A549 (cell line): ENCODE measurements around the gene INSYN2B. TPM values are rescaled to one million over a fixed set of nuclear protein-coding genes. Genes with fewer than 3 reads are reported as not detected.

Experiments
- ATAC-seq, 2 experiments: fragments of 200-7000 bp in 1 of 2; fragments of >200 bp in 1 of 2; cut with Nextera tagmentation in 1 of 2; cut with Tn5 transposase in 1 of 2; 3 replicates each; pipeline versions ENCODE4 v1.8.0 to v1.9.1; 2018 to 2020; ENCODE audit warnings: mild to moderate bottlenecking in 1 of 2, moderate library complexity in 1 of 2
- CTCF ChIA-PET: fragments of 300-600 bp; sonication (Branson Sonifier 250); formaldehyde crosslinking; extraction: SDS; loops from one replicate; lab custom pipeline; 2021; ENCODE audit warnings: antibody characterized with exemption, inconsistent platforms; lab: Yijun Ruan, JAX
- POLR2A ChIA-PET: fragments of 350-600 bp; formaldehyde crosslinking; extraction: SDS; loops from one replicate; lab custom pipeline; 2021; ENCODE audit warnings: antibody characterized with exemption, inconsistent platforms; lab: Yijun Ruan, JAX
- DNase-seq, 2 experiments: peaks; one replicate each; pipeline versions ENCODE4 v3.0.0 to v3.0.0-alpha.2; 2011 to 2016; ENCODE audit warnings: low read depth in 1 of 2, low spot score in 1 of 2
- FAIRE-seq: peaks from 2 replicates; lab custom pipeline; 2011; peaks lifted over from hg19 to GRCh38; lab: Jason Lieb, UNC
- H3K27ac ChIP-seq, 2 experiments: fragments of >200 bp; sonication (Bioruptor Twin); formaldehyde crosslinking; 3 replicates each; pipeline ENCODE4 v1.5.1; 2016 to 2017
- H3K4me1 ChIP-seq: fragments of >200 bp; sonication (Bioruptor Twin); formaldehyde crosslinking; 3 replicates; pipeline ENCODE4 v1.6.1; 2016
- H3K4me2 ChIP-seq: fragments of >200 bp; sonication (Bioruptor Twin); formaldehyde crosslinking; 3 replicates; pipeline ENCODE4 v1.6.1; 2016
- H3K4me3 ChIP-seq: fragments of >200 bp; sonication (Bioruptor Twin); formaldehyde crosslinking; 3 replicates; pipeline ENCODE4 v1.5.1; 2016
- H3K9me3 ChIP-seq: fragments of >200 bp; sonication (Bioruptor Twin); formaldehyde crosslinking; 3 replicates; pipeline ENCODE4 v1.6.1; 2016
- ATOH8 ChIP-seq: fragments of 250-450 bp; sonication (Bioruptor Pico); IDR thresholded peaks from 2 replicates; pipeline ENCODE4 v1.5.0; 2020; ENCODE audit warnings: low read depth, mild to moderate bottlenecking, moderate library complexity
- CBX2 ChIP-seq: fragments of 200-600 bp; sonication (generic); IDR thresholded peaks from 2 replicates; pipeline ENCODE4 v1.6.1; 2016; ENCODE audit warnings: low read depth, mild to moderate bottlenecking, borderline replicate concordance
- CEBPB ChIP-seq, 2 experiments: fragments of >200 bp in 1 of 2; sonication (Bioruptor Twin) in 1 of 2; formaldehyde crosslinking in 1 of 2; IDR thresholded peaks; 2 replicates each; pipeline ENCODE4 v1.6.1; 2012 to 2016
- CHD2 ChIP-seq: fragments of 150-350 bp; IDR thresholded peaks from 2 replicates; pipeline ENCODE4 v1.6.1; 2014; ENCODE audit warnings: low read length; ENCODE audit not compliant: partially characterized antibody
- CHD4 ChIP-seq: fragments of 200-600 bp; sonication (generic); IDR thresholded peaks from 2 replicates; pipeline ENCODE4 v1.6.1; 2016; ENCODE audit warnings: antibody characterized with exemption, mild to moderate bottlenecking, borderline replicate concordance
- EHF ChIP-seq: fragments of 250-450 bp; sonication (Bioruptor Pico); IDR thresholded peaks from 2 replicates; pipeline ENCODE4 v1.5.0; 2020; ENCODE audit warnings: mild to moderate bottlenecking
- EHMT2 ChIP-seq: fragments of 200-600 bp; sonication (generic); IDR thresholded peaks from 2 replicates; pipeline ENCODE4 v1.6.1; 2016; ENCODE audit warnings: antibody characterized with exemption, low read depth, mild to moderate bottlenecking, moderate library complexity
- HOXA7 ChIP-seq: fragments of 250-450 bp; sonication (Bioruptor Pico); IDR thresholded peaks from 2 replicates; pipeline ENCODE4 v1.5.0; 2020; ENCODE audit warnings: mild to moderate bottlenecking, moderate library complexity
- JUN ChIP-seq, 2 experiments: fragments of >200 bp; sonication (Bioruptor Twin); formaldehyde crosslinking; IDR thresholded peaks; 2 replicates in 1 of 2; 3 replicates in 1 of 2; pipeline ENCODE4 v1.6.1; 2016 to 2017
- JUNB ChIP-seq: fragments of >200 bp; sonication (Bioruptor Twin); formaldehyde crosslinking; IDR thresholded peaks from 2 replicates; pipeline ENCODE4 v1.6.1; 2016
- KDM1A ChIP-seq: fragments of 200-600 bp; sonication (generic); IDR thresholded peaks from 2 replicates; pipeline ENCODE4 v1.6.1; 2016; ENCODE audit warnings: low read depth, mild to moderate bottlenecking
- NR3C1 ChIP-seq: fragments of >200 bp; sonication (Bioruptor Twin); formaldehyde crosslinking; IDR thresholded peaks from 3 replicates; pipeline ENCODE4 v1.6.1; 2017
- PBX3 ChIP-seq: IDR thresholded peaks from 2 replicates; pipeline ENCODE4 v1.6.1; 2012
- RAD21 ChIP-seq, 2 experiments: fragments of >200 bp in 1 of 2; sonication (Bioruptor Twin) in 1 of 2; formaldehyde crosslinking in 1 of 2; IDR thresholded peaks in 1 of 2; conservative IDR thresholded peaks in 1 of 2; 2 replicates in 1 of 2; 3 replicates in 1 of 2; pipeline ENCODE4 v1.6.1; 2012 to 2018; ENCODE audit warnings: inconsistent platforms in 1 of 2
- RARB ChIP-seq: fragments of 250-450 bp; sonication (Bioruptor Pico); IDR thresholded peaks from 2 replicates; pipeline ENCODE4 v1.8.0; 2021; ENCODE audit warnings: mild to moderate bottlenecking, moderate library complexity
- RNF2 ChIP-seq: fragments of 200-600 bp; sonication (generic); IDR thresholded peaks from 2 replicates; pipeline ENCODE4 v1.6.1; 2016; ENCODE audit warnings: low read depth, mild to moderate bottlenecking, antibody characterized with exemption, moderate library complexity, borderline replicate concordance
- SREBF2 ChIP-seq: fragments of 450-650 bp; IDR thresholded peaks from 2 replicates; pipeline ENCODE4 v1.6.1; 2014; ENCODE audit warnings: mild to moderate bottlenecking, moderate library complexity
- TFCP2L1 ChIP-seq: fragments of 250-450 bp; sonication (Bioruptor Pico); IDR thresholded peaks from 2 replicates; pipeline ENCODE4 v1.5.0; 2021; ENCODE audit warnings: mild to moderate bottlenecking
- TP53 ChIP-seq: fragments of 250-450 bp; sonication (Bioruptor Pico); IDR thresholded peaks from 2 replicates; pipeline ENCODE4 v1.5.0; 2021; ENCODE audit warnings: mild to moderate bottlenecking, moderate library complexity
- USF2 ChIP-seq: fragments of 450-650 bp; IDR thresholded peaks from 2 replicates; pipeline ENCODE4 v1.6.1; 2014; ENCODE audit warnings: antibody characterized with exemption
- ZC3H11A ChIP-seq: fragments of 450-650 bp; IDR thresholded peaks from 2 replicates; pipeline ENCODE4 v1.6.1; 2014; ENCODE audit warnings: antibody characterized with exemption, mild to moderate bottlenecking
- ZFP36 ChIP-seq: fragments of 450-650 bp; IDR thresholded peaks from 2 replicates; pipeline ENCODE4 v1.6.1; 2014; ENCODE audit warnings: borderline replicate concordance; ENCODE audit not compliant: partially characterized antibody
- ZNF302 ChIP-seq: fragments of 250-450 bp; sonication (Bioruptor Pico); IDR thresholded peaks from 2 replicates; pipeline ENCODE4 v1.9.0; 2021; ENCODE audit warnings: inconsistent platforms, mild to moderate bottlenecking, moderate library complexity
- ZSCAN20 ChIP-seq: fragments of 250-450 bp; sonication (Bioruptor Pico); IDR thresholded peaks from 2 replicates; pipeline ENCODE4 v1.8.0; 2022; ENCODE audit warnings: mild to moderate bottlenecking, moderate library complexity
- WGBS: methylation state at CpG from one replicate; pipeline ENCODE4 v1.1.6; 2017; ENCODE audit errors: missing lambda C conversion rate; 5-methylcytosine and 5-hydroxymethylcytosine counted together
- polyA plus RNA-seq, 4 experiments: library from polyadenylated mRNA; depleted of rRNA in 3 of 4; stranded (reverse); fragments of >200 nt; fragmentation: RNase III in 1 of 4; extraction: RNeasy Plus Mini Kit Qiagen cat#74134 plus additional on column Dnase treatment in 1 of 4; gene quantifications; 2 replicates in 3 of 4; 3 replicates in 1 of 4; pipeline ENCODE4 v1.2.3, GENCODE V29; 2011 to 2017
- TF ChIP-seq, protein P1 (sequence below): fragments of 200-600 bp; sonication (generic); IDR thresholded peaks from 2 replicates; pipeline ENCODE4 v1.6.1; 2016; ENCODE audit warnings: antibody characterized with exemption, mild to moderate bottlenecking, moderate library complexity
- TF ChIP-seq, protein P2 (sequence below): IDR thresholded peaks from 2 replicates; pipeline ENCODE4 v1.6.1; 2012; ENCODE audit warnings: low read depth, borderline replicate concordance
- TF ChIP-seq, protein P3 (sequence below): fragments of >200 bp; sonication (Bioruptor Twin); formaldehyde crosslinking; IDR thresholded peaks from 3 replicates; pipeline ENCODE4 v1.5.1; 2016

The INSYN2B gene
- polyA plus RNA-seq, 2 of the 4 experiments (the other 2 are of a cell fraction) = 0.26 to 0.46 TPM

- H3K9me3 ChIP-seq = no peaks in the 10 kb centered on the region
- DNase-seq (no peak), FAIRE-seq (no peak), ATAC-seq (no peak)
- WGBS = 42% methylated on average over 3 of the region's 3 CpGs
- H3K27ac ChIP-seq = no peak overlapping the region
- H3K4me3 ChIP-seq = no peak overlapping the region
- no peak for TF ChIP-seq RAD21 (conservative IDR thresholded peaks at IDR 0.05 in 1 of 2, IDR thresholded peaks at IDR 0.05 in 1 of 2)
- no peak for TF ChIP-seq ZFP36
- no peak for TF ChIP-seq TFCP2L1
- no peak for TF ChIP-seq ATOH8 (CRISPR knock-in tag)
- TF ChIP-seq, protein P1, sequence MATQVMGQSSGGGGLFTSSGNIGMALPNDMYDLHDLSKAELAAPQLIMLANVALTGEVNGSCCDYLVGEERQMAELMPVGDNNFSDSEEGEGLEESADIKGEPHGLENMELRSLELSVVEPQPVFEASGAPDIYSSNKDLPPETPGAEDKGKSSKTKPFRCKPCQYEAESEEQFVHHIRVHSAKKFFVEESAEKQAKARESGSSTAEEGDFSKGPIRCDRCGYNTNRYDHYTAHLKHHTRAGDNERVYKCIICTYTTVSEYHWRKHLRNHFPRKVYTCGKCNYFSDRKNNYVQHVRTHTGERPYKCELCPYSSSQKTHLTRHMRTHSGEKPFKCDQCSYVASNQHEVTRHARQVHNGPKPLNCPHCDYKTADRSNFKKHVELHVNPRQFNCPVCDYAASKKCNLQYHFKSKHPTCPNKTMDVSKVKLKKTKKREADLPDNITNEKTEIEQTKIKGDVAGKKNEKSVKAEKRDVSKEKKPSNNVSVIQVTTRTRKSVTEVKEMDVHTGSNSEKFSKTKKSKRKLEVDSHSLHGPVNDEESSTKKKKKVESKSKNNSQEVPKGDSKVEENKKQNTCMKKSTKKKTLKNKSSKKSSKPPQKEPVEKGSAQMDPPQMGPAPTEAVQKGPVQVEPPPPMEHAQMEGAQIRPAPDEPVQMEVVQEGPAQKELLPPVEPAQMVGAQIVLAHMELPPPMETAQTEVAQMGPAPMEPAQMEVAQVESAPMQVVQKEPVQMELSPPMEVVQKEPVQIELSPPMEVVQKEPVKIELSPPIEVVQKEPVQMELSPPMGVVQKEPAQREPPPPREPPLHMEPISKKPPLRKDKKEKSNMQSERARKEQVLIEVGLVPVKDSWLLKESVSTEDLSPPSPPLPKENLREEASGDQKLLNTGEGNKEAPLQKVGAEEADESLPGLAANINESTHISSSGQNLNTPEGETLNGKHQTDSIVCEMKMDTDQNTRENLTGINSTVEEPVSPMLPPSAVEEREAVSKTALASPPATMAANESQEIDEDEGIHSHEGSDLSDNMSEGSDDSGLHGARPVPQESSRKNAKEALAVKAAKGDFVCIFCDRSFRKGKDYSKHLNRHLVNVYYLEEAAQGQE = no peak
- TF ChIP-seq SREBF2 = no peak
- no peak for TF ChIP-seq JUNB
- no peak for TF ChIP-seq CHD2
- no peak for TF ChIP-seq PBX3
- TF ChIP-seq USF2 = no peak
- TF ChIP-seq ZNF302 (CRISPR knock-in tag) = no peak
- TF ChIP-seq NR3C1 = no peak
- TF ChIP-seq CBX2 = no peak
- TF ChIP-seq CEBPB (IDR thresholded peaks at IDR 0.05) = no peak
- no peak for TF ChIP-seq JUN (IDR thresholded peaks at IDR 0.05)
- TF ChIP-seq ZC3H11A = no peak
- TF ChIP-seq RARB = no peak
- TF ChIP-seq, protein P2, sequence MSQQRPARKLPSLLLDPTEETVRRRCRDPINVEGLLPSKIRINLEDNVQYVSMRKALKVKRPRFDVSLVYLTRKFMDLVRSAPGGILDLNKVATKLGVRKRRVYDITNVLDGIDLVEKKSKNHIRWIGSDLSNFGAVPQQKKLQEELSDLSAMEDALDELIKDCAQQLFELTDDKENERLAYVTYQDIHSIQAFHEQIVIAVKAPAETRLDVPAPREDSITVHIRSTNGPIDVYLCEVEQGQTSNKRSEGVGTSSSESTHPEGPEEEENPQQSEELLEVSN = no peak
- TF ChIP-seq RNF2 = no peak
- TF ChIP-seq TP53 (CRISPR knock-in tag) = no peak
- no peak overlapping the region for H3K4me2 ChIP-seq
- ChIA-PET POLR2A (no interaction called here), CTCF (interaction anchor here (1.1 to 2.3 kb wide), 3 partner anchors 9 to 24 kb away, joined by 4 to 11 read pairs (median 4); partner anchors contain the start of gene INSYN2B)
- no peaks in the 10 kb centered on the region for H3K4me1 ChIP-seq
Measured at GRCh38 chr5:169956126-169956525, 24.2 kb downstream of the INSYN2B start.

GRCh38 chr5:169954786-169955185, 25.5 kb downstream of the INSYN2B start:
- H3K9me3 ChIP-seq = no peaks in the 10 kb centered on the region
- no peak overlapping the region for H3K4me3 ChIP-seq
- ChIA-PET CTCF (no interaction called here), POLR2A (no interaction called here)
- no peak for ATAC-seq
- H3K27ac ChIP-seq = no peak overlapping the region
- no peak overlapping the region for H3K4me2 ChIP-seq
- no peaks in the 10 kb centered on the region for H3K4me1 ChIP-seq
- no peak for DNase-seq
- no peak for FAIRE-seq
- 70% methylated on average over 5 of the region's 6 CpGs for WGBS
- no peak for TF ChIP-seq PBX3
- TF ChIP-seq TFCP2L1 = no peak
- no peak for TF ChIP-seq EHF (CRISPR knock-in tag)
- no peak for TF ChIP-seq ZSCAN20 (CRISPR knock-in tag)
- no peak for TF ChIP-seq CHD4
- no peak for TF ChIP-seq HOXA7
- TF ChIP-seq KDM1A = no peak
- no peak for TF ChIP-seq USF2
- TF ChIP-seq SREBF2 = no peak
- TF ChIP-seq EHMT2 = no peak
- TF ChIP-seq, protein P3, sequence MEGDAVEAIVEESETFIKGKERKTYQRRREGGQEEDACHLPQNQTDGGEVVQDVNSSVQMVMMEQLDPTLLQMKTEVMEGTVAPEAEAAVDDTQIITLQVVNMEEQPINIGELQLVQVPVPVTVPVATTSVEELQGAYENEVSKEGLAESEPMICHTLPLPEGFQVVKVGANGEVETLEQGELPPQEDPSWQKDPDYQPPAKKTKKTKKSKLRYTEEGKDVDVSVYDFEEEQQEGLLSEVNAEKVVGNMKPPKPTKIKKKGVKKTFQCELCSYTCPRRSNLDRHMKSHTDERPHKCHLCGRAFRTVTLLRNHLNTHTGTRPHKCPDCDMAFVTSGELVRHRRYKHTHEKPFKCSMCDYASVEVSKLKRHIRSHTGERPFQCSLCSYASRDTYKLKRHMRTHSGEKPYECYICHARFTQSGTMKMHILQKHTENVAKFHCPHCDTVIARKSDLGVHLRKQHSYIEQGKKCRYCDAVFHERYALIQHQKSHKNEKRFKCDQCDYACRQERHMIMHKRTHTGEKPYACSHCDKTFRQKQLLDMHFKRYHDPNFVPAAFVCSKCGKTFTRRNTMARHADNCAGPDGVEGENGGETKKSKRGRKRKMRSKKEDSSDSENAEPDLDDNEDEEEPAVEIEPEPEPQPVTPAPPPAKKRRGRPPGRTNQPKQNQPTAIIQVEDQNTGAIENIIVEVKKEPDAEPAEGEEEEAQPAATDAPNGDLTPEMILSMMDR = no peak
